Purkinje cell (primary cell): ENCODE data around the gene MPPED2. TPM values are rescaled to one million over a fixed set of nuclear protein-coding genes. Genes with fewer than 3 reads are reported as not detected.

Experiments
- polyA plus RNA-seq: library from polyadenylated mRNA; unstranded; fragments of >200 nt; fragmentation: Nextera tagmentation; gene quantifications from 2 replicates; pipeline ENCODE4 v1.2.1, GENCODE V29; 2014

MPPED2 gene, protein sequence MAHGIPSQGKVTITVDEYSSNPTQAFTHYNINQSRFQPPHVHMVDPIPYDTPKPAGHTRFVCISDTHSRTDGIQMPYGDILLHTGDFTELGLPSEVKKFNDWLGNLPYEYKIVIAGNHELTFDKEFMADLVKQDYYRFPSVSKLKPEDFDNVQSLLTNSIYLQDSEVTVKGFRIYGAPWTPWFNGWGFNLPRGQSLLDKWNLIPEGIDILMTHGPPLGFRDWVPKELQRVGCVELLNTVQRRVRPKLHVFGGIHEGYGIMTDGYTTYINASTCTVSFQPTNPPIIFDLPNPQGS
- polyA plus RNA-seq, result 6.8 and 13.2 TPM in 2 replicates

DNA sequence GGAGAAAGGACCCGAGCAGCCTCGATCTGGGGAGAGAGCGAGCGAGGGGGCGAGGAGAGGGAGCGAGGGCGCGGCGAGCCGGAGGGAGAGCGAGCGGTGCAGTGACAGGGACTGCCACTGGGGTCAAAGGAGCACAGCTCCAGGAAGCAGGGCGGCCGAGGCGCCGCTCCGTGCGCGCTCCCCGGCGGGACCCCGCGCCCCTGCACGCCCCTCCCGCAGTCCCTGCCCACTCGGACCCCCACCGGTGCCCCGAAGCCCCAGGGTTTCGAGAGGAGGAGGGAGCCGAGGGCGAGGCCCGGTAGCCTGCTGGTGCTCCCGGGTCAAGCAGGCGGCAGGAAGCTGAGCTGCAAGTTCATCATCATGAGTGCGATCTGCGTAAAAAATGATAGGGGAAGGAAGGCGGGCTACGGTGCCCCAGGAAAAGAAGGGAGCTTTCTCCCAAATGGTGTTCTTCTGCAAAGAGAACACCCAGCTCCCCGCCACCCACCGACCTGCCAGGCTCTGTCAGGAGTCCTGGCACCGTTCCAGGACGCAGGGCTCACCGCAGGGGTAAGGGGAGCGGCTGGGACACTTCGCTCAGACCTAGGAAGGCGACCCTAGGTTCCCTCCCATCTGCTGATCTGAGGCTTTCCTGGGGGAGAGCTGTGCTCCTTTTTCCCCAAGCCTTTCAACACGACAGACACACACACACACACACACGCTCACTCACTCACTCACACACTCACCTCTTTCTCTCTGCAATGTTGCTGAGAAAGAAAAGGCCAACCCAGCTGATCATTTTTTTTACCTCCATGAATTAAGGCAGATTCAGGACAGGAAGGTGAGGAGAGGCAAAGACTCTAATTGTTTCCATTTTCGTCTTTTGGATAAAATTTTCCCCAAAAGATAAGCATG is at the start of gene MPPED2:
TSS of gene MPPED2 (minus strand) at position 103 of the 894 bp plus-strand sequence. CDS start 5,980 bp downstream, outside the sequence.

